GM12891 (cell line): Measurements from ENCODE around the gene CXXC5.
"Not testable (repeated sequence)": the region's sequence is repeated elsewhere in the genome, so short reads cannot be mapped to it uniquely, and the experiment has no call there.

Source experiments
- DNase-seq: peaks from one replicate; pipeline ENCODE4 v3.0.0; 2011; ENCODE audit warnings: low spot score; ENCODE audit not compliant: insufficient read length
- FAIRE-seq: peaks from 2 replicates; lab custom pipeline; 2011; peaks lifted over from hg19 to GRCh38; lab: Jason Lieb, UNC
- PAX5 ChIP-seq: IDR thresholded peaks from 2 replicates; pipeline ENCODE4 v1.6.1; 2011; ENCODE audit warnings: low read length, moderate library complexity, mild to moderate bottlenecking; ENCODE audit not compliant: insufficient read depth, severe bottlenecking
- POLR2A ChIP-seq: IDR thresholded peaks from 2 replicates; pipeline ENCODE4 v1.6.1; 2011; ENCODE audit warnings: low read depth, low read length, control low read depth
- POLR2AphosphoS5 ChIP-seq: IDR thresholded peaks from 2 replicates; pipeline ENCODE4 v1.6.1; 2011; ENCODE audit warnings: low read depth, low read length, control low read depth
- POU2F2 ChIP-seq: IDR thresholded peaks from 2 replicates; pipeline ENCODE4 v1.6.1; 2011; ENCODE audit warnings: low read depth, mild to moderate bottlenecking, control low read depth, low read length, moderate library complexity
- SPI1 ChIP-seq: IDR thresholded peaks from 2 replicates; pipeline ENCODE4 v1.6.1; 2011; ENCODE audit warnings: low read depth, low read length, control low read depth
- TAF1 ChIP-seq: IDR thresholded peaks from 2 replicates; pipeline ENCODE4 v1.6.1; 2011; ENCODE audit warnings: low read depth, low read length, control low read depth

The CXXC5 gene

DNA sequence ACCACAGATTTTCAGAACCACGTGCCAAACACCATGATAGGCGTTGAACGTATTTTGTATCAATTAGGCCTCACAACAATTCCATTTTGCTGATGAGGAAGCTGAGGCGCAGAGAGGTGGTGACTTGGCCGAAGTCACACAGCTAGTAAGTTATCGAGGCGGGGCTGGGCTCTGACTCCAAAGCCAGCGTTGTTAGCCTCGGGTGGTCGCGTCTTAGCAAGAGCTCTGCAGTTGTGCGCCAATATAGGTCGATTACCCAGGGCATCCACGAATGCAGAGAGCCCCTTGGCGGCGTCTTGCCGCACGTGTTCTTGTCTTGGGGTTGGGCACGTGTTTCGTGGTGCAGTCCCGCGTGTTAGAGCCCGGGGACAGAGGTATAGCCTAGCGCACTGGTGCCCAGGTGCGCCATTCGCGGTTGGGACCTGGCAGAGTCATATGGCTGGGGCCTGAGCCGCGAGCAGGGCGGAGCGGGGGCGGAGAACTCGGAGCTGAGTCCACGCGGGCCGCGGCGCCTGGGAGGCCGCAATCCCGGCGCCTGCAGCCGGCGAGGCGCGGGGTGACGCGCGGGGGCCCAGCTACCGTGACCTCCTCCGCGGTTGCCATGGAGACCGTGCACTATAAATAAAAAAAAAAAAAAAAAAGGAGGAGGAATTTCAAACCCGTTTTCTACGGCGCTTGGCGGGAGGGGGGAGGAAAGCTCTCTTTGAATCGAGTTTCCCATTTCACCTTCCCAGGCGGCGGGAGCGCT, 62.3 kb downstream of the CXXC5 start:
- DNase-seq (peak; percentile 61), FAIRE-seq (peak; percentile 68)
- no peak for TF ChIP-seq TAF1
- peak; percentile 99 for TF ChIP-seq PAX5
- no peak for TF ChIP-seq POLR2A

- TF ChIP-seq POLR2AphosphoS5 (no peak), TAF1 (no peak), POU2F2 (no peak), SPI1 (no peak), POLR2A (no peak)
- peak; percentile 82 for FAIRE-seq
- no peak for DNase-seq
These were observed 63.1 kb downstream of the CXXC5 start for GRCh38 chr5:139711067-139711905.

GRCh38 chr5:139711906-139712224, 63.7 kb downstream of the CXXC5 start:
- no peak for TF ChIP-seq PAX5
- TF ChIP-seq POU2F2, result no peak
- peak; percentile 64 for TF ChIP-seq SPI1
- no peak for DNase-seq
- FAIRE-seq, result peak; percentile 57

DNA sequence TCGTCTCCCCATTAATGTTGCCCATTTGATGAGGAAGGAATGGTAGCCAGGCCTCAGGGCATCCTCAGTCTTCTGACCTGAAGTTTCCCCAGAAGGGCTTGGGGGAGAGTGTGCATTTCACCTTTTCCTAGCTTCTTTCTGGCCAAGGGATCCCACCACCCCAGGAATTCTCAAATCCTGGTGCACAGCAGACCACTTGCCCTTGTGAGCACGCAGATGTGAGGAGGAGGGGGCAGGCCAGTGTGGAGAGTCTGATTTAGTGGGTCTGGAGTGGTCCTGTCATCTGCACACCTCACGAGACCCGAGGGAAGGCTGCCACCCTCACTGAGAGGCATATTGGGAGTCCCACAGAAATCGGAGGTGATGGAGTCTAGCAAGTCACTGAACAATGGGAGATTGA, 64.3 kb downstream of the CXXC5 start:
- FAIRE-seq, result no peak
- TF ChIP-seq POLR2A, result no peak
- TF ChIP-seq TAF1, result no peak
- no peak for TF ChIP-seq SPI1
- no peak for TF ChIP-seq POU2F2
- no peak for TF ChIP-seq PAX5
- TF ChIP-seq POLR2AphosphoS5, result no peak
- DNase-seq, result no peak

GRCh38 chr5:139713898-139714297, 65.7 kb downstream of the CXXC5 start:
- DNase-seq, FAIRE-seq: not testable (repeated sequence)

- no peak for TF ChIP-seq POLR2AphosphoS5
- no peak for TF ChIP-seq POU2F2
- no peak for TF ChIP-seq PAX5
- no peak for TF ChIP-seq POLR2A
- no peak for TF ChIP-seq SPI1
- no peak for TF ChIP-seq TAF1
- DNase-seq (no peak), FAIRE-seq (no peak)
These were observed 69.1 kb downstream of the CXXC5 start for GRCh38 chr5:139717221-139717620.

DNA sequence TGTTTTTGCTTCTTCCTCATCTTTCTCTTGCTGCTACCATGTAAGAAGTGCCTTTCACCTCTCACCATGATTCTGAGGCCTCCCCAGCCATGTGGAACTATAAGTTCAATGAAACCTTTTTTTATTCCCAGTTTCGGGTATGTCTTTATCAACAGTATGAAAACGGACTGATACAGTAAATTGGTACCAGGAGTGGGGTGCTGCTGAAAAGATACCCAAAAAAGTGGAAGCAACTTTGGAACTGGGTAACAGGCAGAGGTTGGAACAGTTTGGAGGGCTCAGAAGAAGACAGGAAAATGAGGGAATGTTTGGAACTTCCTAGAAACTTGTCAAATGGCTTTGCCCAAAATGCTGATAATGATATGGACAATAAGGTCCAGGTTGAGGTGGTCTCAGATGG, 70.3 kb downstream of the CXXC5 start:
- not testable (repeated sequence) for DNase-seq, FAIRE-seq

GRCh38 chr5:139719970-139720369, 71.8 kb downstream of the CXXC5 start:
- not testable (repeated sequence) for FAIRE-seq, DNase-seq

DNA sequence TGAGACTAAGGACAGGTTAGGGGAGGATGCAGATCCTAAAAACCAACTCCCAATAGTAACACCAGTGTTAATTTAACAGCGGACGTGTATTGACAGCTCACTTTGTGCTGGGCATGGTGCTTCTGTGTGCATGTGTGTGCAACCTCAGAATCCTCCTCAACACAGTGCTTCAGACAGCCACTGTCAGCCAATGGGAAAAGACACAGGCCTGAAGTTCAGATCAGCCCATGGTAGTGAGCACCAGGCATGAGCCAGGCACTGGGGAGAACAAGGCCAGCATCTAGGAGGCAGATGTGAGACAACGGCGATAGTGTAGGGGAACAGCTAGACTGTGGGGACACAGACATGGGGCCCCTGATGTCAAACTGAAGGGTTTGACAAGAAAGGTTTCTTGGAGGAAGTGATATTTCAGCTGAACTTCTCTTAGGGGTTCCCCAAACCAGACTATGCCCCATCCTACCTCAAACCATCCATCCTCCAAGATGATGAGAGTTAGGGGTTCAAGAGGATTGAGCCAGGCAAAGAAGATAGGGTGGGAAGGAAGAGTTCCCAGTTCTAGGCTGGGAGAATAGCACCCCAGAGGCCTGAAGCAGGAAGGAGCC, 75.9 kb downstream of the CXXC5 start:
- TF ChIP-seq POLR2AphosphoS5 (no peak), SPI1 (peak; percentile 7; the same call in 1 of the 2 replicates), POU2F2 (no peak), PAX5 (no peak)
- peak; percentile 73 for FAIRE-seq
- DNase-seq, result no peak

GRCh38 chr5:139725073-139725830, 77.1 kb downstream of the CXXC5 start:
- DNase-seq (no peak), FAIRE-seq (no peak)
- TF ChIP-seq POLR2AphosphoS5 (no peak), POLR2A (no peak), PAX5 (no peak), POU2F2 (no peak), SPI1 (no peak), TAF1 (no peak)
